ENCODE measurements around the gene STK35. TPM values are rescaled to one million over a fixed set of nuclear protein-coding genes. Genes with fewer than 3 reads are reported as not detected.

The STK35 gene
- total RNA-seq, 2 experiments from 2014 or later: 15.8 to 16.1 TPM

GRCh38 chr20:2114127-2114959 lies 12.7 kb downstream of the STK35 start:
- peaks cover 41% of the 10 kb centered on the region for H3K36me3 Mint-ChIP-seq (ENCODE audit: low read depth)
- H3K9me3 Mint-ChIP-seq: no peaks in the 10 kb centered on the region
- peaks cover 47% of the 10 kb centered on the region for H3K4me1 Mint-ChIP-seq
- H3K4me3 Mint-ChIP-seq: no peak overlapping the region
- no peaks in the 10 kb centered on the region for H3K27me3 Mint-ChIP-seq
- POLR2A ChIA-PET: no interaction called here
- no peak overlapping the region for H3K27ac Mint-ChIP-seq
- no peak for DNase-seq
- CTCF ChIA-PET: interaction anchor here (1.0 to 2.8 kb wide), 2 partner anchors 10 to 12 kb away, joined by 3 to 15 read pairs; partner anchors contain the start of gene STK35

- peaks cover 42% of the 10 kb centered on the region for H3K4me1 Mint-ChIP-seq
- H3K27ac Mint-ChIP-seq: no peak overlapping the region
- ChIA-PET CTCF (no interaction called here), POLR2A (no interaction called here)
- no peaks in the 10 kb centered on the region for H3K9me3 Mint-ChIP-seq
- H3K4me3 Mint-ChIP-seq: no peak overlapping the region
- no peak for DNase-seq
- peaks cover 48% of the 10 kb centered on the region for H3K36me3 Mint-ChIP-seq (ENCODE audit: low read depth)
- no peaks in the 10 kb centered on the region for H3K27me3 Mint-ChIP-seq
Observed at GRCh38 chr20:2114990-2115681, 13.5 kb downstream of the STK35 start.

GRCh38 chr20:2116170-2116940 lies 14.7 kb downstream of the STK35 start:
- Mint-ChIP-seq H3K9me3 (no peaks in the 10 kb centered on the region), H3K27ac (no peak overlapping the region), H3K27me3 (no peaks in the 10 kb centered on the region), H3K36me3 (ENCODE audit: low read depth) (peaks cover 56% of the 10 kb centered on the region), H3K4me3 (no peak overlapping the region), H3K4me1 (peaks cover 37% of the 10 kb centered on the region)
- CTCF ChIA-PET: interaction anchor here (0.5 kb wide), 1 partner anchor 106 kb away, joined by 3 read pairs; no protein-coding TSS in a partner anchor
- no peak for DNase-seq
- POLR2A ChIA-PET: no interaction called here

GRCh38 chr20:2118783-2119182 lies 17.2 kb downstream of the STK35 start:
- Mint-ChIP-seq H3K36me3 (ENCODE audit: low read depth) (peaks cover 59% of the 10 kb centered on the region), H3K4me1 (peaks cover 37% of the 10 kb centered on the region), H3K27ac (no peak overlapping the region), H3K9me3 (no peaks in the 10 kb centered on the region), H3K27me3 (no peaks in the 10 kb centered on the region), H3K4me3 (no peak overlapping the region)
- DNase-seq: no peak
- ChIA-PET CTCF (no interaction called here), POLR2A (no interaction called here)

- Mint-ChIP-seq H3K27ac (no peak overlapping the region), H3K4me1 (peaks cover 33% of the 10 kb centered on the region), H3K9me3 (no peaks in the 10 kb centered on the region), H3K36me3 (ENCODE audit: low read depth) (peaks cover 32% of the 10 kb centered on the region), H3K4me3 (no peak overlapping the region), H3K27me3 (no peaks in the 10 kb centered on the region)
- DNase-seq: no peak
- POLR2A ChIA-PET: no interaction called here
- CTCF ChIA-PET: no interaction called here
Observed at GRCh38 chr20:2122936-2123335, 21.3 kb downstream of the STK35 start.

GRCh38 chr20:2123720-2124119 lies 22.1 kb downstream of the STK35 start:
- peaks cover 27% of the 10 kb centered on the region for H3K36me3 Mint-ChIP-seq (ENCODE audit: low read depth)
- DNase-seq: no peak
- ChIA-PET CTCF (no interaction called here), POLR2A (no interaction called here)
- peaks cover 34% of the 10 kb centered on the region for H3K4me1 Mint-ChIP-seq
- H3K27ac Mint-ChIP-seq: no peak overlapping the region
- no peaks in the 10 kb centered on the region for H3K9me3 Mint-ChIP-seq
- no peaks in the 10 kb centered on the region for H3K27me3 Mint-ChIP-seq
- no peak overlapping the region for H3K4me3 Mint-ChIP-seq

- H3K9me3 Mint-ChIP-seq: no peaks in the 10 kb centered on the region
- no peak for DNase-seq
- ChIA-PET CTCF (interaction anchor here (1.0 kb wide), 1 partner anchor 17 kb away, joined by 3 read pairs; no protein-coding TSS in a partner anchor), POLR2A (interaction anchor here (1.1 kb wide), 1 partner anchor 9 kb away, joined by 5 read pairs; no protein-coding TSS in a partner anchor)
- H3K4me3 Mint-ChIP-seq: no peak overlapping the region
- H3K36me3 Mint-ChIP-seq (ENCODE audit: low read depth): peaks cover 18% of the 10 kb centered on the region
- peaks cover 31% of the 10 kb centered on the region for H3K4me1 Mint-ChIP-seq
- H3K27me3 Mint-ChIP-seq: no peaks in the 10 kb centered on the region
- no peak overlapping the region for H3K27ac Mint-ChIP-seq
Observed at GRCh38 chr20:2124564-2125213, 23.1 kb downstream of the STK35 start.

GRCh38 chr20:2125474-2126112 lies 24.0 kb downstream of the STK35 start:
- no peak for DNase-seq
- POLR2A ChIA-PET: no interaction called here
- no peak overlapping the region for H3K27ac Mint-ChIP-seq
- no peaks in the 10 kb centered on the region for H3K9me3 Mint-ChIP-seq
- H3K36me3 Mint-ChIP-seq (ENCODE audit: low read depth): peaks cover 12% of the 10 kb centered on the region
- CTCF ChIA-PET: no interaction called here
- H3K27me3 Mint-ChIP-seq: no peaks in the 10 kb centered on the region
- no peak overlapping the region for H3K4me3 Mint-ChIP-seq
- peaks cover 32% of the 10 kb centered on the region for H3K4me1 Mint-ChIP-seq

- Mint-ChIP-seq H3K36me3 (ENCODE audit: low read depth) (peaks cover 2% of the 10 kb centered on the region), H3K4me3 (no peak overlapping the region), H3K4me1 (peaks cover 22% of the 10 kb centered on the region), H3K9me3 (no peaks in the 10 kb centered on the region), H3K27me3 (no peaks in the 10 kb centered on the region), H3K27ac (no peak overlapping the region)
- no peak for DNase-seq
- ChIA-PET CTCF (interaction anchor here (0.6 kb wide), 1 partner anchor 690 kb away, joined by 3 read pairs; no protein-coding TSS in a partner anchor), POLR2A (no interaction called here)
Observed at GRCh38 chr20:2127238-2127637, 25.6 kb downstream of the STK35 start.

- H3K27ac Mint-ChIP-seq: no peak overlapping the region
- no peak for DNase-seq
- CTCF ChIA-PET: no interaction called here
- H3K36me3 Mint-ChIP-seq (ENCODE audit: low read depth): no peaks in the 10 kb centered on the region
- no peak overlapping the region for H3K4me3 Mint-ChIP-seq
- POLR2A ChIA-PET: no interaction called here
- no peaks in the 10 kb centered on the region for H3K9me3 Mint-ChIP-seq
- no peaks in the 10 kb centered on the region for H3K27me3 Mint-ChIP-seq
- H3K4me1 Mint-ChIP-seq: peaks cover 22% of the 10 kb centered on the region
Observed at GRCh38 chr20:2128542-2128941, 26.9 kb downstream of the STK35 start.

GRCh38 chr20:2130062-2130591 lies 28.5 kb downstream of the STK35 start:
- ChIA-PET POLR2A (no interaction called here), CTCF (no interaction called here)
- Mint-ChIP-seq H3K4me1 (peaks cover 22% of the 10 kb centered on the region), H3K9me3 (no peaks in the 10 kb centered on the region), H3K27me3 (no peaks in the 10 kb centered on the region), H3K36me3 (ENCODE audit: low read depth) (no peaks in the 10 kb centered on the region), H3K4me3 (no peak overlapping the region), H3K27ac (no peak overlapping the region)
- no peak for DNase-seq

GRCh38 chr20:2130683-2131082 lies 29.1 kb downstream of the STK35 start:
- DNase-seq: no peak
- Mint-ChIP-seq H3K4me3 (no peak overlapping the region), H3K36me3 (ENCODE audit: low read depth) (no peaks in the 10 kb centered on the region), H3K27me3 (no peaks in the 10 kb centered on the region), H3K4me1 (peaks cover 22% of the 10 kb centered on the region), H3K27ac (no peak overlapping the region), H3K9me3 (no peaks in the 10 kb centered on the region)
- ChIA-PET POLR2A (no interaction called here), CTCF (interaction anchor here (1.0 kb wide), 1 partner anchor 19 kb away, joined by 3 read pairs; no protein-coding TSS in a partner anchor)
